HepG2 (cell line): ENCODE data around the gene MAB21L4. TPM values are rescaled to one million over a fixed set of nuclear protein-coding genes. Genes with fewer than 3 reads are reported as not detected.

ENCODE experiments used
- AHR ChIP-seq: IDR thresholded peaks from 2 replicates; pipeline ENCODE4 v1.6.1; 2018; ENCODE audit warnings: missing genetic modification reagents, missing compliant biosample characterization
- IKZF1 ChIP-seq: fragments of 450-650 bp; IDR thresholded peaks from 2 replicates; pipeline ENCODE4 v1.7.1; 2016
- MATR3 ChIP-seq: sonication (generic); formaldehyde crosslinking; IDR thresholded peaks from 2 replicates; pipeline ENCODE4 v1.4.0; 2020; ENCODE audit warnings: missing genetic modification reagents
- MEF2D ChIP-seq: sonication (generic); formaldehyde crosslinking; IDR thresholded peaks from 2 replicates; pipeline ENCODE4 v1.5.1; 2020; ENCODE audit warnings: mild to moderate bottlenecking, missing genetic modification reagents
- ONECUT2 ChIP-seq: sonication (generic); formaldehyde crosslinking; IDR thresholded peaks from 2 replicates; pipeline ENCODE4 v1.4.0; 2020; ENCODE audit warnings: missing genetic modification reagents
- RBFOX2 ChIP-seq: fragments of 200-400 bp; formaldehyde crosslinking; IDR thresholded peaks from 2 replicates; pipeline ENCODE4 v1.6.1; 2017; ENCODE audit warnings: low read depth, mild to moderate bottlenecking, low read length
- SCMH1 ChIP-seq: sonication (generic); formaldehyde crosslinking; IDR thresholded peaks from 2 replicates; pipeline ENCODE4 v1.9.0; 2021; ENCODE audit warnings: missing genetic modification reagents, mild to moderate bottlenecking, borderline replicate concordance
- SP1 ChIP-seq, 2 experiments: fragments of 450-650 bp in 1 of 2; sonication (generic) in 1 of 2; formaldehyde crosslinking in 1 of 2; IDR thresholded peaks; 2 replicates each; pipeline versions ENCODE4 v1.4.0 to v1.6.1; 2016 to 2020; ENCODE audit warnings: missing genetic modification reagents in 1 of 2
- ZBTB42 ChIP-seq: sonication (generic); formaldehyde crosslinking; IDR thresholded peaks from 2 replicates; pipeline ENCODE4 v1.5.0; 2020; ENCODE audit warnings: mild to moderate bottlenecking, missing genetic modification reagents
- ZNF180 ChIP-seq: sonication (generic); formaldehyde crosslinking; IDR thresholded peaks from 2 replicates; pipeline ENCODE4 v1.4.0; 2020; ENCODE audit warnings: low read depth, missing genetic modification reagents, borderline replicate concordance
- ZNF776 ChIP-seq: sonication (generic); formaldehyde crosslinking; IDR thresholded peaks from 2 replicates; pipeline ENCODE4 v1.4.0; 2020; ENCODE audit warnings: mild to moderate bottlenecking, missing genetic modification reagents
- ZNF781 ChIP-seq: sonication (generic); formaldehyde crosslinking; IDR thresholded peaks from 2 replicates; pipeline ENCODE4 v1.5.1; 2020; ENCODE audit warnings: borderline replicate concordance, mild to moderate bottlenecking, missing genetic modification reagents; ENCODE audit errors: not compliant biosample characterization
- polyA plus RNA-seq, 8 experiments: library from polyadenylated mRNA; depleted of rRNA in 3 of 8; stranded (reverse) in 7 of 8; unstranded in 1 of 8; fragments of >200 nt; fragmentation: Illumina TruSeq in 4 of 8; extraction: Trizol in 4 of 8; gene quantifications; 2 replicates each; pipeline versions ENCODE4 v1.2.1 to v1.2.3, GENCODE V29; 2011 to 2016; ENCODE audit warnings: low read depth in 4 of 8, missing spikeins in 1 of 8, mixed read lengths in 1 of 8; ENCODE audit not compliant: insufficient read depth in 1 of 8
- total RNA-seq, 5 experiments: library from RNA; depleted of rRNA; stranded (reverse); fragments of >200 nt; fragmentation: Illumina TruSeq; extraction: Trizol; gene quantifications; 2 replicates each; pipeline ENCODE4 v1.2.3, GENCODE V29; 2016; ENCODE audit warnings: low read depth in 1 of 5
- TF ChIP-seq, protein P1 (sequence below): sonication (generic); formaldehyde crosslinking; IDR thresholded peaks from 2 replicates; pipeline ENCODE4 v1.4.0; 2020; ENCODE audit warnings: missing genetic modification reagents
- TF ChIP-seq, protein P2 (sequence below): IDR thresholded peaks from 2 replicates; pipeline ENCODE4 v1.6.1; 2016; ENCODE audit warnings: control low read depth
- TF ChIP-seq, protein P3 (sequence below): sonication (generic); formaldehyde crosslinking; IDR thresholded peaks from 2 replicates; pipeline ENCODE4 v1.5.0; 2020; ENCODE audit warnings: mild to moderate bottlenecking, missing genetic modification reagents
- TF ChIP-seq, protein P4 (sequence below): sonication (generic); formaldehyde crosslinking; conservative IDR thresholded peaks from 2 replicates; pipeline ENCODE4 v1.4.0; 2020; ENCODE audit warnings: missing genetic modification reagents
- TF ChIP-seq, protein P5 (sequence below): sonication (generic); formaldehyde crosslinking; IDR thresholded peaks from 2 replicates; pipeline ENCODE4 v1.4.0; 2020; ENCODE audit warnings: mild to moderate bottlenecking, missing genetic modification reagents

The MAB21L4 gene
- total and polyA plus RNA-seq, 2 of the 13 experiments (the other 11 are each of a cell fraction or from before 2014, with no cell fraction given), result 3.0 to 14.0 TPM

DNA sequence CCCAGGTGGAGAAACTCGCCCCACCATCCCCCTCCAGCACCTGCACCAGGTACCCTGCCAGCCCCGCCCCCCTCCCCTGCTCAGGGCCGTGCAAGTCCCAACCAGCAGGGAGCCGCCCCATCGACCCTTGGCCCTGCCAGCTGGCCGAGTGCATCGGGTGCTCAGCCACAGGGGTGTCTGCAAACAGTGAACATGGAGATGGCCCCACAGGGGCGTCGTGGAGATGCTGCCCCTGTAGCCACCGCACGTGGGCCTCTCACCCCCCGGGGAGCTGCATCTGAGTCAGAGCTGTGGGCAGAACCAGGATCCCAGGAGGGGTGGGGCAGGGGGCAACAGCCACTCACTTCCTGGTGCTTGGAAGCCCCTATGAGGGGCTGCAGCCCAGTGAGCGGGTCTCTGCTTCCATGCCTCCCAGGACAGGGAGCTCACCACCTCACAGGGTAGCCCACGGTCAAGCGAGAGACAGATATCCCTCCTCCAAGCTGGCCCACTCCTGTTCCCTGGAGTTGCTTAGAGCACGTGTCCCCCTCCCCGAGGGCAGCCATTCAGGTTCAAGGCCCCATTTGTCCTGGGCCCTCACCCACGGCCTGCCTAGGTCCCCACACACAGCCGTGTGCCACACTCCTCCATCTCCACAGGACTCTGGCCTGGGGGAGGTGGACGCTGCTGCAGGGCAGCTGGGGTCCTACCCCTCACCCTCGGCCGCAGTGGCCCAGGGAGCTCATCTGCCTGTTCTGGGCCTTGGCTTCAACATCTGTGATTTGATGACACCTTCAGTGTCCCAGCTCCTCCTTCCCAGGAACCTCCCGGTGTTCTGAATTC, 1.1 kb upstream of the MAB21L4 start (continued):
- TF ChIP-seq, protein P1, sequence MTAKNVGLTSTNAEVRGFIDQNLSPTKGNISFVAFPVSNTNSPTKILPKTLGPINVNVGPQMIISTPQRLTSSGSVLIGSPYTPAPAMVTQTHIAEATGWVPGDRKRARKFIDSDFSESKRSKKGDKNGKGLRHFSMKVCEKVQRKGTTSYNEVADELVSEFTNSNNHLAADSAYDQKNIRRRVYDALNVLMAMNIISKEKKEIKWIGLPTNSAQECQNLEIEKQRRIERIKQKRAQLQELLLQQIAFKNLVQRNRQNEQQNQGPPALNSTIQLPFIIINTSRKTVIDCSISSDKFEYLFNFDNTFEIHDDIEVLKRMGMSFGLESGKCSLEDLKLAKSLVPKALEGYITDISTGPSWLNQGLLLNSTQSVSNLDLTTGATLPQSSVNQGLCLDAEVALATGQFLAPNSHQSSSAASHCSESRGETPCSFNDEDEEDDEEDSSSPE (CRISPR knock-in tag), result peak; percentile 59
- no peak for TF ChIP-seq MATR3 (CRISPR knock-in tag)
- TF ChIP-seq, protein P2, sequence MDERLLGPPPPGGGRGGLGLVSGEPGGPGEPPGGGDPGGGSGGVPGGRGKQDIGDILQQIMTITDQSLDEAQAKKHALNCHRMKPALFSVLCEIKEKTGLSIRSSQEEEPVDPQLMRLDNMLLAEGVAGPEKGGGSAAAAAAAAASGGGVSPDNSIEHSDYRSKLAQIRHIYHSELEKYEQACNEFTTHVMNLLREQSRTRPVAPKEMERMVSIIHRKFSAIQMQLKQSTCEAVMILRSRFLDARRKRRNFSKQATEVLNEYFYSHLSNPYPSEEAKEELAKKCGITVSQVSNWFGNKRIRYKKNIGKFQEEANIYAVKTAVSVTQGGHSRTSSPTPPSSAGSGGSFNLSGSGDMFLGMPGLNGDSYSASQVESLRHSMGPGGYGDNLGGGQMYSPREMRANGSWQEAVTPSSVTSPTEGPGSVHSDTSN, result no peak
- peak; percentile 51; the same call in 1 of the 2 replicates for TF ChIP-seq RBFOX2
- no peak for TF ChIP-seq IKZF1
- no peak for TF ChIP-seq ZNF180 (CRISPR knock-in tag)
- TF ChIP-seq, protein P3, sequence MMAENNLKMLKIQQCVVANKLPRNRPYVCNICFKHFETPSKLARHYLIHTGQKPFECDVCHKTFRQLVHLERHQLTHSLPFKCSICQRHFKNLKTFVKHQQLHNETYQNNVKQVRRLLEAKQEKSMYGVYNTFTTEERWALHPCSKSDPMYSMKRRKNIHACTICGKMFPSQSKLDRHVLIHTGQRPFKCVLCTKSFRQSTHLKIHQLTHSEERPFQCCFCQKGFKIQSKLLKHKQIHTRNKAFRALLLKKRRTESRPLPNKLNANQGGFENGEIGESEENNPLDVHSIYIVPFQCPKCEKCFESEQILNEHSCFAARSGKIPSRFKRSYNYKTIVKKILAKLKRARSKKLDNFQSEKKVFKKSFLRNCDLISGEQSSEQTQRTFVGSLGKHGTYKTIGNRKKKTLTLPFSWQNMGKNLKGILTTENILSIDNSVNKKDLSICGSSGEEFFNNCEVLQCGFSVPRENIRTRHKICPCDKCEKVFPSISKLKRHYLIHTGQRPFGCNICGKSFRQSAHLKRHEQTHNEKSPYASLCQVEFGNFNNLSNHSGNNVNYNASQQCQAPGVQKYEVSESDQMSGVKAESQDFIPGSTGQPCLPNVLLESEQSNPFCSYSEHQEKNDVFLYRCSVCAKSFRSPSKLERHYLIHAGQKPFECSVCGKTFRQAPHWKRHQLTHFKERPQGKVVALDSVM (CRISPR knock-in tag), result no peak
- no peak for TF ChIP-seq ONECUT2 (CRISPR knock-in tag)
- no peak for TF ChIP-seq SCMH1 (CRISPR knock-in tag)
- no peak for TF ChIP-seq ZNF781 (CRISPR knock-in tag)
- 0 out of 2 replicates have a peak, but pooled peaks have one; percentile 40 for TF ChIP-seq MEF2D (CRISPR knock-in tag)
- no peak for TF ChIP-seq SP1 (IDR thresholded peaks at IDR 0.05)
- TF ChIP-seq SP1 (CRISPR knock-in tag; IDR thresholded peaks at IDR 0.05), result no peak
- TF ChIP-seq AHR (CRISPR knock-in tag), result no peak
- TF ChIP-seq, protein P4, sequence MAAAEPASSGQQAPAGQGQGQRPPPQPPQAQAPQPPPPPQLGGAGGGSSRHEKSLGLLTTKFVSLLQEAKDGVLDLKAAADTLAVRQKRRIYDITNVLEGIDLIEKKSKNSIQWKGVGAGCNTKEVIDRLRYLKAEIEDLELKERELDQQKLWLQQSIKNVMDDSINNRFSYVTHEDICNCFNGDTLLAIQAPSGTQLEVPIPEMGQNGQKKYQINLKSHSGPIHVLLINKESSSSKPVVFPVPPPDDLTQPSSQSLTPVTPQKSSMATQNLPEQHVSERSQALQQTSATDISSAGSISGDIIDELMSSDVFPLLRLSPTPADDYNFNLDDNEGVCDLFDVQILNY (CRISPR knock-in tag), result no peak
- TF ChIP-seq, protein P5, sequence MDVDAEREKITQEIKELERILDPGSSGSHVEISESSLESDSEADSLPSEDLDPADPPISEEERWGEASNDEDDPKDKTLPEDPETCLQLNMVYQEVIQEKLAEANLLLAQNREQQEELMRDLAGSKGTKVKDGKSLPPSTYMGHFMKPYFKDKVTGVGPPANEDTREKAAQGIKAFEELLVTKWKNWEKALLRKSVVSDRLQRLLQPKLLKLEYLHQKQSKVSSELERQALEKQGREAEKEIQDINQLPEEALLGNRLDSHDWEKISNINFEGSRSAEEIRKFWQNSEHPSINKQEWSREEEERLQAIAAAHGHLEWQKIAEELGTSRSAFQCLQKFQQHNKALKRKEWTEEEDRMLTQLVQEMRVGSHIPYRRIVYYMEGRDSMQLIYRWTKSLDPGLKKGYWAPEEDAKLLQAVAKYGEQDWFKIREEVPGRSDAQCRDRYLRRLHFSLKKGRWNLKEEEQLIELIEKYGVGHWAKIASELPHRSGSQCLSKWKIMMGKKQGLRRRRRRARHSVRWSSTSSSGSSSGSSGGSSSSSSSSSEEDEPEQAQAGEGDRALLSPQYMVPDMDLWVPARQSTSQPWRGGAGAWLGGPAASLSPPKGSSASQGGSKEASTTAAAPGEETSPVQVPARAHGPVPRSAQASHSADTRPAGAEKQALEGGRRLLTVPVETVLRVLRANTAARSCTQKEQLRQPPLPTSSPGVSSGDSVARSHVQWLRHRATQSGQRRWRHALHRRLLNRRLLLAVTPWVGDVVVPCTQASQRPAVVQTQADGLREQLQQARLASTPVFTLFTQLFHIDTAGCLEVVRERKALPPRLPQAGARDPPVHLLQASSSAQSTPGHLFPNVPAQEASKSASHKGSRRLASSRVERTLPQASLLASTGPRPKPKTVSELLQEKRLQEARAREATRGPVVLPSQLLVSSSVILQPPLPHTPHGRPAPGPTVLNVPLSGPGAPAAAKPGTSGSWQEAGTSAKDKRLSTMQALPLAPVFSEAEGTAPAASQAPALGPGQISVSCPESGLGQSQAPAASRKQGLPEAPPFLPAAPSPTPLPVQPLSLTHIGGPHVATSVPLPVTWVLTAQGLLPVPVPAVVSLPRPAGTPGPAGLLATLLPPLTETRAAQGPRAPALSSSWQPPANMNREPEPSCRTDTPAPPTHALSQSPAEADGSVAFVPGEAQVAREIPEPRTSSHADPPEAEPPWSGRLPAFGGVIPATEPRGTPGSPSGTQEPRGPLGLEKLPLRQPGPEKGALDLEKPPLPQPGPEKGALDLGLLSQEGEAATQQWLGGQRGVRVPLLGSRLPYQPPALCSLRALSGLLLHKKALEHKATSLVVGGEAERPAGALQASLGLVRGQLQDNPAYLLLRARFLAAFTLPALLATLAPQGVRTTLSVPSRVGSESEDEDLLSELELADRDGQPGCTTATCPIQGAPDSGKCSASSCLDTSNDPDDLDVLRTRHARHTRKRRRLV, result no peak
- no peak for TF ChIP-seq ZNF776 (CRISPR knock-in tag)
- no peak for TF ChIP-seq ZBTB42 (CRISPR knock-in tag)
